Vagina (tissue), 2 donors: Measurements from ENCODE around the gene TMEM161B.

Source experiments
- POLR2A ChIP-seq, 2 donors: fragments of 450-650 bp; IDR thresholded peaks; one replicate each; pipeline ENCODE4 v1.6.1; 2017; ENCODE audit warnings: antibody characterized with exemption in 2 of 2, mild to moderate bottlenecking in 2 of 2, moderate library complexity in 2 of 2
- TF ChIP-seq, protein P1 (sequence below), 3 experiments: fragments of 450-650 bp in 2 of 3; fragments of 200-600 bp in 1 of 3; sonication (generic) in 1 of 3; IDR thresholded peaks; one replicate each; pipeline ENCODE4 v1.5.1; 2017 to 2019; ENCODE audit warnings: antibody characterized with exemption in 3 of 3, mild to moderate bottlenecking in 2 of 3, moderate library complexity in 2 of 3

DNA sequence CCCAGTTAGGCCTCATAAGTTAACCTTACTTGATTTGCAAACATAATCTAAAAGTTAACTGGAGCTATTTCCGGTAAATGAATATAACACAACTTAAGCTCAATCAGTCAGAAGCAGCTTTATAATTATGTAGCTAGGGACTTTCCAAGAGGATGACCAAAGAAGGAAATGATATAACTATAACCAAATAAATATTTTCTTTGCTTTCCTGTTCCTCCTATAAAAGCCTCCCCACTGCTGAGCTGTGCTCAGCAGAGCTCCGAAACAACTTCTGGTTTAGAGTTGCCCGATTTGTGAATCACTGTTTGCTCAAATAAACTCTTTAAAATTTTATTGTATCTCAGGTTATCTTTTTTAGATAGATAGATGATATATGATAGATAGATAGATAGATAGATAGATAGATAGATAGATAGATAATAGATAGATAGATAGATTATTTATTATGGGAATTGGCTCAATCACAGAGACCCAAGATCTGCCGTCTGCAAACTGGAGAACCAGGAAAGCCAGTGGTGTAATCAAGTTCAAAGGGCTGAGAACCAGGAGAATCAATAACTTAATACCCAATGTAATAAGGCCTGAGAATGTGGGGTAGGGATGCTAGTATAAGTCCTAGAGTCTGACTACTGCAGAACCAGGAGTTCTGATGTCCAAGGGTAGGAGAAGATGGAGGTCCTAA lies 19.3 kb upstream of the TMEM161B start:
- TF ChIP-seq, protein P1, sequence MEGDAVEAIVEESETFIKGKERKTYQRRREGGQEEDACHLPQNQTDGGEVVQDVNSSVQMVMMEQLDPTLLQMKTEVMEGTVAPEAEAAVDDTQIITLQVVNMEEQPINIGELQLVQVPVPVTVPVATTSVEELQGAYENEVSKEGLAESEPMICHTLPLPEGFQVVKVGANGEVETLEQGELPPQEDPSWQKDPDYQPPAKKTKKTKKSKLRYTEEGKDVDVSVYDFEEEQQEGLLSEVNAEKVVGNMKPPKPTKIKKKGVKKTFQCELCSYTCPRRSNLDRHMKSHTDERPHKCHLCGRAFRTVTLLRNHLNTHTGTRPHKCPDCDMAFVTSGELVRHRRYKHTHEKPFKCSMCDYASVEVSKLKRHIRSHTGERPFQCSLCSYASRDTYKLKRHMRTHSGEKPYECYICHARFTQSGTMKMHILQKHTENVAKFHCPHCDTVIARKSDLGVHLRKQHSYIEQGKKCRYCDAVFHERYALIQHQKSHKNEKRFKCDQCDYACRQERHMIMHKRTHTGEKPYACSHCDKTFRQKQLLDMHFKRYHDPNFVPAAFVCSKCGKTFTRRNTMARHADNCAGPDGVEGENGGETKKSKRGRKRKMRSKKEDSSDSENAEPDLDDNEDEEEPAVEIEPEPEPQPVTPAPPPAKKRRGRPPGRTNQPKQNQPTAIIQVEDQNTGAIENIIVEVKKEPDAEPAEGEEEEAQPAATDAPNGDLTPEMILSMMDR (IDR thresholded peaks at IDR 0.05): no peak
- TF ChIP-seq POLR2A (IDR thresholded peaks at IDR 0.05): no peak
